Left colon (tissue), 2 donors: ENCODE measurements around the gene KBTBD4. TPM values are rescaled to one million over a fixed set of nuclear protein-coding genes. Genes with fewer than 3 reads are reported as not detected.
"Not testable (repeated sequence)": the region's sequence is repeated elsewhere in the genome, so short reads cannot be mapped to it uniquely, and the experiment has no call there.

Experiments
- ATAC-seq: fragments of 200-7000 bp; cut with Tn5 transposase; one replicate; pipeline ENCODE4 v1.9.1; 2020; ENCODE audit warnings: mild to moderate bottlenecking, moderate library complexity
- DNase-seq, 2 donors: peaks; one replicate each; pipeline ENCODE4 v3.0.0-alpha.2; 2020
- intact Hi-C, 2 donors: fragments of 100-400 bp; cut with DNase I in 1 of 2; cut with micrococcal nuclease in 1 of 2; formaldehyde crosslinking; loops; one replicate each; pipeline versions ENCODE4 v1.11.2 to v1.14.0; 2022; cut with DNase I, micrococcal nuclease
- total RNA-seq, 2 donors: library from RNA; stranded (reverse); fragmentation: NEBNext Ultra II Directional; extraction: Animal tissue kit (Norgen Biotek cat#: 25700); gene quantifications; one replicate each; pipeline ENCODE4 v1.2.1, GENCODE V29; 2021
- donor health status: DM: no; HTN: no; CAD: no.
- donor health status: DM: yes; HTN: yes; CAD: no.

The KBTBD4 gene
- total RNA-seq, 2 donors from 2014 or later: 11.7 to 14.9 TPM

DNA sequence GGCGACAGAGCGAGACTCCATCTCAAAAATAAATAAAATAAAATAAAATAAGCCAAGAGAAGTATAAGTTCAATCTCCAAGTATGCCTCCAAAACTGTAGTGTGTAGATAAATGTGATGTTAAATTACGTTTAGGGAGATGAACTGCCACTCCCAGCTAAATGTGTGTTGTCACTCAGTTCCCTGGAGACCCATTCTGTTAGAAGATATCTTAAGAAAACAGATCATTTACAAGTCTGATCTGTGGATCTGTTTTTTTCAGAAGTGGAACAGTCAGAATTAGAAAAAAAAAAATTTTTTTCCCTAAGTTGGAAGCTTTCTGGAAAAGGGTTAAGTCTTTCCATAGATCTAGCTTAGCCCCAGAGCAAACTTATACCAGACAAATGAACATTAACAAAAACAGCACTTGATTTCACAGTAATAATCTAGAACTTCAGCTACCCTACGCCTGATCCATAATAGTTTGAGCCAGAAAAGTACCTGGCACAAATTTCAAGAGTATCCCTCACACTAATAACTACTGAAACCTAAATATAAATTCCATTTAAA lies 44.0 kb downstream of the KBTBD4 start:
- DNase-seq (no peak), ATAC-seq (no peak)
- intact Hi-C loops: no loop called here

DNA sequence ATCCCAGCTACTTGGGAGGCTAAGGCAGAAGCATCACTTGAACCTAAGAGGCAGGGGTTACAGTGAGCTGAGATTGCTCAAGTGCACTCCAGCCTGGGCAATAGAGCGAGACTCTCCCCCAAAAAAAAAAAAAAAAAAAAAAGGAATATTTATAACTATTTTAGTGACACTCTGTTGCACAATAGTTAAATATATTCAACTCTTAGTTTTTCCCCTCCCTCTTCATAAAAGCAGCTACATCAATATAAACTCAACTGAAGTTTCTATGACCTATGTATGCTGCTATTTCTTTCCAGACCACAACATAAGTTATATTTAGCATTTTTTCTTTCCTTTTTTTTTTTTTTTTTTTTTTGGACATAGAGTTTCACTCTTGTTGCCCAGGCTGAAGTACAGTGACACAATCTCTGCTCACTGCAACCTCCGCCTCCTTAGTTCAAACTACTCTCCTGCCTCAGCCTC lies 45.0 kb downstream of the KBTBD4 start:
- DNase-seq (no peak), ATAC-seq (no peak)
- intact Hi-C loops: no loop called here

DNA sequence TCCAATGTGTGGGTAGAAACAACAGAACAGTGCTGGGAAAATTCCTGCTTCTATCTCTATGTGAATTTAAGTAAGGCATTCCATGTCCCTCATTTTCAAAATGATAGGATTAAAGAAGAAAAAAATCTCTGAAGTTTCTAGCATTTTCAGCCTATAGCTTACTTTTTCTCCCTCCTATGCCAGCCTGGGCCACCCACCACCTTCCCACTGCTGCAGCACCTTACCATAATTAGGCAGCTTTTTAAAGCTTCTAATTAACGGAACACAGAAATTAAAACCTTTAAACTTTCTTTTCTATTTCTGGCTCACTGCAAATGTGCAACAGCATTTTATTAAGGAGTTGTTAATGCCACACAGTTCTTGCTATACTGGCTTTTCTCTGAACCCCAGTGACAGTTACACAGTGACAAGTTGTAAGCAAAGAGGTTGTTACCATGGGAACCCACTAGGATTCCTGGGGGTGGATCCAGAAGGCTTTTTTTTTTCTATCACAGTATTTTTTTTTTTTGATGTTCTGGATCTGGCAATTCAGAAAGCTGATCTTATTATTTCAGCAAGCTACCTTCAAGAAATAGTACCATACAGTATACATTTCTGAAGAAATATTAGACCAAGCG lies 46.1 kb downstream of the KBTBD4 start:
- ATAC-seq: no peak
- intact Hi-C loops: no loop called here
- no peak for DNase-seq

DNA sequence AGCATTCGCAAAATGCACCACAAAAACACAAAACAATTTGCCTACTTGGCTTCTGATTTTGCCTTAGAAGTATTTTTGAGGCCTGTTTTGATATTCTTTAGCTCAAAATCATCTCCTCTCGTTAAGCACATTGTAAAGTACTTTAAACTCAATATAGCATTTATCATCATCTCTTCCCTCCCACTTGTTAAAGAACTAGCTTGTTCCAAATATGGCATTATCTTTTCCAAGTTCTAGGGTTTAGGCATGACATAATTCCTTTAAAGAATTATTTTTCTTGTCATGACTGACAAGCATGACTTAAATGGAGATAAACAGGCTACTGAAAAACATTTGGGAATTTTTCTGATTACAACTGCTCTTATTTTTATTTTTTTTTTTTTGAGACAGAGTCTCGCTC lies 47.1 kb downstream of the KBTBD4 start:
- ATAC-seq: no peak
- no peak for DNase-seq
- intact Hi-C loops: no loop called here

DNA sequence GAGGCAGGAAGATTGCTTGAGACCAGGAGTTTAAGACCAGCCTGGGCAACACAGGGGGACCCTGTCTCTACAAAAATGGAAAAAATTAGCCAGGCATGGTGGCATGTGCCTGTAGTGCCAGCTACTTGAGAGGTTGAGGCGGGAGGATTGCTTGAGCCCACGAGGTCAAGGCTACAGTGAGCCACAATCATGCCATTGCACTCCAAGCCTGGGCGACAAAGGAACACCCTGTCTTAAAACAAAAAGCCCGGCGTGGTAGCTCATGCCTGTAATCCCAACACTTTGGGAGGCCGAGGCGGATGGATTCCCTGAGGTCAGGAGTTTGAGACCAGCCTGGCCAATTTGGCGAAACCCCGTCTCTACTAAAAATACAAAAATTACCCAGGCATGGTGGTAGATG lies 48.0 kb downstream of the KBTBD4 start:
- intact Hi-C loops, ATAC-seq, DNase-seq: not testable (repeated sequence)

DNA sequence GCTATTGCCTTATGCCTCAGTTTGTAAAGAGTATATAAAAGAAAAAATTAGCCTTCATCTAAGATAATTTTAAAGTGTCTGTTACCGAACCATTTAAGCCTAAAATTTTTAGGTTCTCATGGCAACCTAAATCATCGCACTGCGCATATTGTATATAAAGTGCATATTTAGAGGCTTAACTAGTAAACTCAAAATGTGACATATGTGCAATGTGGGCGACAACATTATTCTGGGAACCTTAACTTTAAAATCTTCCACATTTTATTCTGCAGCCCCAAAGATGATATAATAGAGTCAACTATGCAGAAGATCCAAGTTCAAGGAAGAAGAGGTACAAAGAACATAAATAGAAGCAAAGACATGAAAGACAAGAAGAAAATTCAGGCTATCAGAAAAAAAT lies 48.8 kb downstream of the KBTBD4 start:
- ATAC-seq (no peak), DNase-seq (no peak)
- intact Hi-C loops: no loop called here

DNA sequence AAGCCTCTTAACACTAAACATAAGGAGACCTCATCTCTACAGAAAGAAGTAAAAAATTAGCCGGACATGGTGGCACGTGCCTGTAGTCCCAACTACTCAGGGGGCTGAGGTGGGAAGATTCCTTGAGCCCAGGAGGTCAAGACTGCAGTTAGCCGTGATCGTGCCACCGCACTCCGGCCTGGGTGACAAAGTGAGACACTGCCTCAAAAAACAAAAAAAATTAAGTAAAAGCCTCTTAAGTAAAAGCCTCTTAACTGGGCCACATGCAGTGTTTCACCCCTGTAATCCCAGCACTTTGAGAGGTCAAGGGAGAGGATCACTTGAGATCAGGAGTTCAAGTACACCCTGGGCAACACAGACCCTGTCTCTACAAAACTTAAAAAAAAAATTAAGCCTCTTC lies 51.6 kb downstream of the KBTBD4 start:
- ATAC-seq (no peak), DNase-seq (no peak)
- intact Hi-C loops: no loop called here

DNA sequence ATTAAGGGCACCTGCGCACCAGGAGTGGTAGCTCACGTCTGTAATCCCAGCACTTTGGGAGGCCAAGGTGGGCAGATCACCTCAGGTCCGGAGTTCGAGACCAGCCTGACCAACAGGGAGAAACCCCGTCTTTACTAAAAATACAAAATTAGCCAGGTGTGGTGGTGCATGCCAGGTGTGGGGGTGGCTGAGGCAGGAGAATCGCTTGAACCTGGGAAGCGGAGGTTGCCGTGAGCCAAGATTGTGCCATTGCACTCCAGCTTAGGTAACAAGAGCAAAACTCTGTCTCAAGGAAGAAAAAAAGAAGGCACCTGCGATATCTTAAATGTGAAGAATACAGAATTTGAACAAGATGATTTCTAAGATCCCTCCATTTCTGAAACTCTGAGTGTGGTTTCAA lies 52.7 kb downstream of the KBTBD4 start:
- intact Hi-C loops, DNase-seq, ATAC-seq: not testable (repeated sequence)

DNA sequence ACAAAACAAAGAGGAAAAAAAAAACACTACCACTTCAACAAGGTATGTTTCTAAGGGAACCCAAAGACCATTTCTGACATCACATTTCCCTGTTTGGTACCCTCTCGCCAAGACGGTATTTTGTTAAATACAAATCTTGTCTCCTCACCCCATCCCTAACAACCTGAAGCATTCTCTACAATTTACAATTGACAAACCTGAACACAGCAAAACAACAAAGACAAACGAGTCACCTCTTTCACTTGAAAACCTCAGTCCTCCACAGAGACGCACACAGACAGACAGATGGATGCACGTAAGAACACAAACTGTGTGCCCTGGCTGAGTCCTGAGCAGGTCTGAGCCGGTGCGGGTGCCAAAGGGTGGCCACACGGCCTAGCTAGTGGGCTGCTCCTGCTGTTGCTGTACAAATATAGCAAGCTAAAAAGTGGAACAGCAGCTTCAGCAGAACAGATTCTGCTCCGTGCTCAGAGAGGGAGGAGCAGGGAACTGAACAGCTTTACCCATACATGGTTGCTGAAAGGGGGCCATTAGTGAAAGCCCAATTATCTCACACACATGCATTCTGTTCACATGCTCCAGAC lies 54.4 kb downstream of the KBTBD4 start:
- DNase-seq: peak in 1 of 2 donors; percentile 46
- intact Hi-C loops: no loop called here
- peak; percentile 16 for ATAC-seq

DNA sequence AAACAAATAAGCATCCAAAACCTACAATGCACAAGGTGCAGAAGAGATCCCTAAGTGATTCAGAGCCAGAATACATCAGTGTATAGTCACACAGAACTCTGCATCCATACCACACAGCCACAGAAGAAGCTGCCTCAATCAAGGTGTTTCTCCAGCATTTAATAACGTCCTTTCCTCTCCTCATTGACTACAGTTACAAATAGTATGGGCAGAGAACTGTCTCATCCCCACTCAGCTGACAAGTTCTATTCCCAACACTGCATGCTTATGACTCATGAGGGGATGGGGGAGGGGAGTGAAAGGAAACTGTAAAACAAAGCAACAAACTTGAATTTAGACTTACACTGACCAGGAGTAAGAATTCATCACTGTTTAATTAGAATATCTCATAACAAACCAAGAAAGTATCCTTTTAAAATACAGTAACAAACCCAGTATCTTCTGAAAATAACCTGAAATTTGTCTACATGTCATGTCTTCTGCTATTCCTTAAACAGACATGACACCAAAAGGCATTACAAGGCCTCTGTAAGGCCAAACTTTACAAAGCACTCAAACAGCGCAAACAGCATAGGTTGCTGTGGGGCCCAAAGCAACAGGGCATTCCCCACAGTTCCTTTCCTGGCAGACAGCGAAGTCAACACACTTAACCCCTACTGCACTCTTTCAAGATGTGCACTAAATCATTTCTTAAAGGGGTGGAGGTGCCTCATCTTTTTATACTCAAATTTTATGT lies 55.1 kb downstream of the KBTBD4 start:
- no peak for DNase-seq
- peak; percentile 64 for ATAC-seq
- intact Hi-C loops: no loop called here

Other genes with a start within 250 kb of the KBTBD4 start
- gene MYBPC3, start 226.3 kb downstream of the KBTBD4 start, total RNA-seq: not detected
- gene SPI1, start 200.4 kb downstream of the KBTBD4 start, total RNA-seq: 10 to 100 TPM in 1 of 2 donors, 1 to 10 TPM in 1; 5.0 to 15.8 TPM
- 10 to 100 TPM; 17.9 to 20.2 TPM for gene SLC39A13, start 170.4 kb downstream of the KBTBD4 start, total RNA-seq
- 10 to 100 TPM; 74.8 to 82.5 TPM for gene PSMC3, start 152.5 kb downstream of the KBTBD4 start, total RNA-seq
- gene RAPSN, start 129.8 kb downstream of the KBTBD4 start, total RNA-seq: under 1 TPM; 0.61 to 0.70 TPM
- 10 to 100 TPM; 70.6 to 93.1 TPM for gene CELF1, start 25.8 kb downstream of the KBTBD4 start, total RNA-seq
- 10 to 100 TPM; 28.9 to 29.5 TPM for gene PTPMT1, start 13.4 kb downstream of the KBTBD4 start, total RNA-seq
- gene NDUFS3, start 104 bp upstream of the KBTBD4 start, total RNA-seq: 100 to 1,000 TPM; 180 to 246 TPM
- gene FAM180B, start 7.7 kb upstream of the KBTBD4 start, total RNA-seq: under 1 TPM in 1 of 2 donors, not detected in 1; 0.42 TPM
- gene C1QTNF4, start 15.4 kb upstream of the KBTBD4 start, total RNA-seq: under 1 TPM; 0.34 to 0.53 TPM
- 100 to 1,000 TPM; 131 to 155 TPM for gene MTCH2, start 63.6 kb upstream of the KBTBD4 start, total RNA-seq
- gene AGBL2, start 136.4 kb upstream of the KBTBD4 start, total RNA-seq: 1 to 10 TPM; 2.3 to 2.9 TPM
- gene FNBP4, start 188.4 kb upstream of the KBTBD4 start, total RNA-seq: 10 to 100 TPM; 59.5 to 62.6 TPM